Hepatocyte (in vitro differentiated cells): ENCODE results near the gene STARD6.

ENCODE experiments used
- CTCF ChIP-seq: fragments of 200-600 bp; sonication (generic); IDR thresholded peaks from 2 replicates; pipeline ENCODE4 v1.5.1; 2016; ENCODE audit warnings: antibody characterized with exemption, mild to moderate bottlenecking; ENCODE audit not compliant: poor library complexity
- EZH2 ChIP-seq: fragments of 200-600 bp; sonication (generic); IDR thresholded peaks from 2 replicates; pipeline ENCODE4 v1.6.1; 2016; ENCODE audit warnings: antibody characterized with exemption, mild to moderate bottlenecking, borderline replicate concordance
- EZH2phosphoT487 ChIP-seq: fragments of 200-600 bp; sonication (generic); IDR thresholded peaks from one replicate; pipeline ENCODE4 v1.6.1; 2018; ENCODE audit warnings: antibody characterized with exemption, mild to moderate bottlenecking, low read depth, moderate library complexity; ENCODE audit not compliant: unreplicated experiment, severe bottlenecking

DNA sequence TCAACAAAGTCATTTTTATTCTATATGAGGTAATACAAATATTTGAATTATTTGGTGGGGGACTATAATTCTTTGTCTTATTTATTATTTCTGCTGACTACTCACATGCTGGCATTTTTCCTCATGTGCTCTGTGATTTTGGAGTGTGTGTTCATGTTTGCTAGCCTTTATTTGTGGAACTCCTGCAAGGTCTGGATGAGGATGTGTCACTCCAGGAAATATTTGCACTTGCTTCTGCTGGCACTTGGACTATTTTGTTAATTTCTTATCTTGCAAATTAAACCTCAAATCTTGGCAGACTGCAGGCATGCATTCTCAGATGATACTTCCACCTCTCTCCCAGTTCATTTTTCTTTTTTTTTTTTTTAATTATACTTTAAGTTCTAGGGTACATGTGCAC, 54.2 kb downstream of the STARD6 start:
- no peak for TF ChIP-seq CTCF
- TF ChIP-seq EZH2 = no peak
- no peak for TF ChIP-seq EZH2phosphoT487
